Stimulated activated CD4-positive, alpha-beta T cell treated with anti-CD3 and anti-CD28 coated beads, Interleukin-12 subunit alpha, Interleukin-12 subunit beta, amount 100 ng/mL, for 48 hours (primary cell): ENCODE data around the gene CADM1.

ENCODE experiments used
- DNase-seq, 3 donors: peaks; one replicate each; pipeline ENCODE4 v3.0.0-alpha.2; 2020; ENCODE audit warnings: low read depth in 2 of 3, low spot score in 1 of 3

Gene CADM1

DNA sequence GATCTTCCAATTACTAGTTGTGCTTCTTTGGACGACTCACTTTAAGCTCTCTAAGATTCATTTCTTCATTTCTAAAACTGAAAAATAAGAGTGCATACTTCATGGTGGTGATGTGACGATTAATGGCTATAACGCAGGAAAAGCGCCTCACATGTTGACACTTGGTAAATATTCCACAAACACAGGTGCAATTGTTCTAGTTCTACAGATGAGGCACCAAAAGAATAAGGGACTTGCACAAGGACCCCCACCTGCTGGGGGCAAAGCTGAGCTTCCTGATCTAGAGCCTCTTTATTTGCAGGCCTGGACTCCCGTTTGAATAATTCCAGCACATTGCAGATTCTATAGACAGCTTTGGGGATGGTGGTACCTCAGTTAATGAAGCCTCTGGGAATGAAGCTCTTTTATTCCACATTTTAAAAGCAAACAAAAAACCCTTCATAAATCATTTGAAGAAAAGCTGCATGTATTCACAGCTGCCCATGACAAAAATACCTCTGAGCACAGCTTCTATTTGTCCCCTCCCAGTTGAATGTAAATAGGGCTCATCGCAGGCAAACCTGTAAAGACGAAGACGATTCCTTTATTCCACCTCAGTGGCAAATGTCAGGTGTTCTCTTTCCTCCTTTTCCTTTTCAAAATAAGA is 14.9 kb upstream of the CADM1 start:
- DNase-seq: no peak

DNA sequence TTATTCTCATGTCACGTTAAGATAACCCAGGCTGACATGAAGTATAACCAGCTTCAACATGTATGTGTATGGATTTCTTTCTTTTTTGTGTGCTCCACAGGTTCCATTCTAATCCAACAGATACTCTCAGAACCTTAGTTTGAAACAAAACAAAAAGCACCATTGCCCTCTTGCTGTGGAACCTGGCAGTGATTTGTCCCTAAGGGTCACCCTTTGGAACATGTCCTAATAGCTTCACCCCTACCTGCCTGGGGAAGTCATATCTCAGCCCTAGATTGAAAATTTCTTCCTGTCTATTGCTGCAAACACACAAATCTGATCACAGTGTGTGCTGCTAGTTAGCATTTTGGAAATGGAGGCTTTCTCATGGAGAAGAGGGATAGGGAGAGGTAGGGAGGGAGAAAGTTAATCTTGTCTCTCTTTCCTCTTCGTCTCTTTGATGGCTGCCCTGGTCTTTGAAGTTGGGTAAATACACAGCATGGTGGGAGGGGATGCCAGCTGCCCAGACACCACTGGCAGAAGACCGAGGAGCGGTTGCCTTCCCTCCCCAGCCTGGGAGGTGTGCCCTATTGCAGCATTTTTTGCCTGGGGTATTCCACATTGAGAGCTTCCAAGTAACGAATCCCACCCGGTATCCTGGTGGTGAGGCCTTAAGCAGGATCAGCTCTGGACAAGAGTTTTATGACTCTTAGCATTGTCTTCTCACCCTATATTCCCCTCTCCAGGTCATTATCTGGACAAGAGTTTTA is 11.6 kb upstream of the CADM1 start:
- DNase-seq: no peak

DNA sequence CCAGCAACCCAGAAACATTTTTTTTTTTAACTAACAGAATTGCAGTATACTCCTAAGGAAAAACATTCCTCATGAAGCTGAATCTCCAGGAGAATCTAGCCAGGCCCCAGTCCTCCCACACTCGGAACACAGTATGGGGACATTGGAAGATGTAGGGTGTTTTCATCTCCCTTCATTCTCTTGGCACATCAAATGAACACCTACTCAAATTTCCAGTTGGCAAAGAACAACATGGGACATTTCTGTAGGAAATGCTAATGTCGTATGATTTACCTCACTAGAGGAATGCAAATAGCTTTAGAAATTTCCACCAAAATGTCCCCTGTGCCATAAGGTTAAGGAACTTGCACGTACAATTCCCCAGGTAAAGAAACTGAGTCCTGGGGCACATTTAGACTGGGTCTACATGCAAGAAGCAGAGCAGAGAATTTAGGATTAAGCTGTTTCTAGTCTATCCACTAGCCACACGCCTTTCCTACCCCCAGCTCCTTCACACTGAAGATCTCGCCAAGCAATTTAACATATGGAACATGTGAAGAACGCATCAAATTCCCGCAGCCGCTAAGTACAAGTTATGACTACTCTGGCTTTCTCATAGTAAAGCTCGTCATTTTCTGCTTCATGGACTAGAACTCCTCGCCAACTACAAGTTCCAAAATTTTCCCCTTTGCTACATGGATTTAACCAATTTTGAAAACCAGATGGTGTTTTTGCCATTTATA is 2.9 kb upstream of the CADM1 start:
- no peak for DNase-seq

DNA sequence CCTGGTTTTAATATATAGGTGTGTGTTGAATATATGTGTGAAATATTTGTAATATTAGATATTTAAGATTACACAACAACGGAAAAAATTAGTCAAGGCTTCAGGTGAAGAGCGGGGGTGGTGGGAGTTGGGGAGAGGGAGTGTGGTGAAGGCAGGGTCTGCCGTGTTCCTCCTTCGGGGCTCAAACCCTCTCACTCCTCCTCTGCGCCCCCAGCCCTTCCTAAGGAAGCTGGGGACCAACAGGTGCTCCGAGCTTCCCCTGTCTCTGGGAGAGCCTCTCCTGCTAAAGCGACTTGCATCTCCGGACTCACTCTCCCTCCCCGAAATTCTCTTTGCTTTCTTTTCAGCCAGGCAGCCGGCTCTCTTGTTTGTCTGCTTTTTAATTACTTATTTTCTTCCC is 960 bp upstream of the CADM1 start:
- no peak for DNase-seq

DNA sequence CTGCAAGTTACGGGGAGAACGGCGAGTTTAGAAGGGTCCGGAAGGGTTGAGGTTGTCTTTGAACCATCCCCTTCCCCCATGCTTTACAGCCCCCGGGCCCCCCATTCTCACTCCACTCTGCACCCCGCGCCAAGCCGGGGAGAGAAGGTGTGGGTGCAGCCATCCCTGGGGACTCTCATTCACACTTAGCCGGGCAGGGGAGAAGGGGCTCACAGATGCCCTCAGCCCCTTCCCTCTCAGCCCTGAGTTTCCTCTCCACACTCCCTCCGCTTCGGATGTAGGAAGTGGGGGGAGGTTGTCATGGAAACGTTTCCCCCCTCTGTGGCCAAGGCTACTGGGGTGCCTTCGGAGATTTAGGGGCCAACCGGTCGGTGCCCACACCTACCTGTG is 334 bp downstream of the CADM1 start:
- DNase-seq: no peak

DNA sequence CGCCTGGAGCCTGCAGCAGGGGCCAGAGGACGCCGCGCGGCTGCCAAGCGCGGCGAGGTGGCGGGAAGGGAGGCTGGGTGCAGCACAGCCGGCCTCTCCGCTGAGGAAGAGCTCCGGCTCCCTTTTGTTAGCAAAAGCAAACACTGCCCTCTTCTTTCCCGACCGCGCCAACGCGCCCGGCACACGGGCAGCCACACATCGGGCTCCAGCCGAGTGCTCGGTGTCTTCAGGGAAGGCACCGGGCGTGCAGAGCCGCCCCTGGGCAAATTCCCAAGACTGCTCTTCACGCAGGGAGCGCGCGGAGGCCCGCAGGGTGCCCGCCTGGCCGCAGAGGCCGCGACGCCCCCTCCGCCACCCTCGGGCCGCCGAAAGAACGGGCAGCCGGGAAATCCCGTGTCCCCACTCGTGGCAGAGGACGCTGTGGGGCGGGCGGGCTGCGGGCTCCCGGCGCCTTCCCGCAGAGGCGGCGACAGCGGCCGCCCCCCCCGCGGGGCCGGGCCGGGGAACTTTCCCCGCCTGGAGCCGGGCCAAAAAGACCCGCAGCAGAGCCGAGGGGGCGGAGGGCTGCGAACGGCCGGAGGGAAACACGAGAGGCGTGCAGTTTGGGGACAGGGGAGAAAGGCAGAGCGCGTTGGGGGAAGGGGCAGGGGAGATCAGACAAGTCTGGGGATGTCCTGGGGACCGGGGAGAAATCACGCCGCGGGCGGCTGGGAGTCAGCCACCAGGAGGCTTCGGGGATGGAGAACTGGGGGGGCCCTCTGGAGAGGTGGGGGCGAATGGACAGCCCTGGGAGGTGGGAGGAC is 931 bp downstream of the CADM1 start:
- DNase-seq: no peak

DNA sequence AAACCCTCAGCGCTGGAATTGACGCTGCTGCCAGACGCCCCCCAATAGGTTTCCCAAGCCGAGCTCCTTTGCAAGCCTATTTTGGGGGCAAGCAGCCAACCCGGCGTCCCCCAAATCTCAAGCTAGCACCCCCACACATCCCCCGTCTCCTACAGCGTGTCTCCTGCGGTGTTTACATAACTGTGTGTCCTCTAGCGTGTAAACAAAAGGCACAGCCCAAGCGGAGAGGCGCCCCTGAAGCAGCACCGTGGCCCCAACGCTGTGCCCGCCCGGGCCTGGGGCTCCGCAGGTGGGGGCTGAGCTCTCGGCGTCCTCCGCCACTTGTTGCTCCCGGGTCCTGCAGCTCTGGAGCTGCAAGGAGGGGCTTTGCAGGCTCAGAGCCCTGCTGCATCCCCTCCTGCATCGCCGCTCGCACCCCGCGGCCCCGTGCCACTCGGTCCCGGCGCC is 1.6 kb downstream of the CADM1 start:
- no peak for DNase-seq

DNA sequence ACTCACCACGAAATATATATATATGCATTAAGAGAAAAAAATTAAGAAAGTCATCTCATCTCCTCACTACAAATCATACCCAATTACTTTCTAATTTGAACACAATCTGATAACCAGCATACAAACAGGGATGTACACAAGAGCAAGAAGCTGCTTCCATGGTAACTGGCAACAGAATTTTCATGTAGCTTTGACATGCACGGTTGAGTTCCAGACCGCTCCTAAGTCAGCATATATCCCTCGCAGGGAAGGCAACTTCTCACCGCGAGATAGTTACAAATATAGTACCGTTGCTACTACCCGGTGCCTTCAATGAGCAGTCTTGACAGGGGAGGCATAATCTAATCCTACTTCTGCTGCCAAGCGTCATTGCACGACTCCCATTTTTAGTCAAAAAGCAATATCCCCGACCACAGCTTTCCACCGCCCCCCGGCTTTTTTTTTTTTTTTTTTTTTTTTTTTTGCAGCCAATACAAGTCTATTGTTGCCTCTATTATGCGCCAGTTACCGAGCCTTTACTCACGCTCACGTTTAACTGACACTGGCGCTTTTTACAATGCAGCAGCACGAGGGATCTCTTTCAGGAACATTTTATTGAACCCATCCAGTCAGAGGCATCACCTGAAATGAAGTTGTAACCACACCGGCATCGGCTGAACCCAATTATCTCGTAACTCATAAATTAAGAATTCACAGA is 2.2 kb downstream of the CADM1 start:
- no peak for DNase-seq

DNA sequence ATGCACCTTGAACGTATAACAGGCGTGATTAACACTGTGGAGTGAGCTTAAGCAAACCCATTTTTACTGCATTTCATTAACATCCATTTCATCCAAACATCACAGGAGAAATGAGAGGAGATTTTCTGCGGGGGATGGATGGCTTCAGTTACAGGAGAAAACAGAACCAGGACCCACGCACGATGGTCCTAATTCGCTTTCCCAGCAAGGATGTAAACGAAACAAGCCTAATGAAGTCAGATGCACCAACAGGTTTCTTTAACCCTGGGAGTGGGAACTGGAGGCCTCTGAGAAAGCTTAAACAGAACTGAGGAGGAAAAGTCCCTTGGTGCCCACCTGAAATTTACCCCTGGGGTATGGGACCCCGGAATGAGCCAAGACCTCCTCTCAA is 2.7 kb downstream of the CADM1 start:
- DNase-seq: no peak

DNA sequence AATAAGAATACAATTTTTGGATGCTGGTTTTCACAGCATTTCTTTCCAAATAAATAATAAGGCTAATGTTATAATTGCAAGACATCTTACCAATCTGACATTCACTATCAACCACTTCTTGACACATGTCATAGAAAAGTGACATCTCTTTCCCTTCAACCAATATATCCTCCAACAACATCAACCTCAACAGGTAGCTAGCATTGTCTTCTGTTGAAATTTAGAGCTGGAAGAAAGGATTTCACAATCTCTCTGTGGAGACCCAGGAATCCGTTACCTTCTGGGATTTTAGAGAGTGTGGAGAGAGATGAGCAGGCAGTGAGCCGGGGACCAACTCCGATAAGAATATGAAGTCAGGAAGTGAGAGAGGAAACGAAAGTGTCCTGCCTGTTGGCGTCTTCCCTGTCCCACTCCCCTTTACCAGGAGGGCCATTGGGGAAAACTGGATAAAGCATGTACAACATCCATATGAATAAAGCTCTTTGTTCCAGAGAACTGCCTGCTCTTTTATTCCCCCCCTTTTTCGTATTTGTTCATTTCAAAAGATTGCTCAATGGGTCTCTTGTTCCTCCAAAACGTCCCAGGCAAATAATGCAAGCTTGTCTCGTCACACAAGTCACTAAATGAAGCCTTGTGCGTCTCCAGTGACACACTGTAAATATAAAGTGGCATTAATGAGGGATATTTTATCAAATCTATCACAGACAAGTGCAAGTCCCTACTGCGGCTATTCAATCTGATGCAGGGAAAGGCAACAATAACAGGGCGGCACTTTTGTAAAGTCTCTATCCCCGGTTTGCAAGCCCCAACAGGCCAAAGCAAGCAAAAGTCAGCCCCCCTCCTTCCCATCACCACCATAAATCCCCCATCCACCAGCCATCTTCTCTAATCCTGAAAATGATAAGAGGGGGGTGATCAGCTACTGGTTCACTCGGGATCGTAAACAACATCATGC is 3.4 kb downstream of the CADM1 start:
- DNase-seq: no peak

DNA sequence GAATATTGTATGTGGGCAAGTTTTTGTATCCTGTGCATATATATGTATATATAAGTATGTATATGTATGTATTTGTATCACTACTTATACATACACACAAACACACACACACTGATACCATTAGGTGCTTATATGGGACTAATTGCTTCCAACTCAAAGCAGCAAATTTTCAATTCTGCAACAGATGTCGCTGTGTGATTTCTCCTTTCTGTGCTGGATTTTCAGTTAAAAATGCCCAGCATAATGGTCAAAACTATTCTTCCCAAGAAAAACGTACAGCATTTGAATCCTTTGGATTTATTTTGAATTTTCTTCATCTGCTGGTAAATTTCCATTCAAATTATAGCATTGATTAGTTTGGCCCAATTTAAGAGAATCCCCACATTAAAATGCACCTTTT is 4.3 kb downstream of the CADM1 start:
- DNase-seq: no peak

DNA sequence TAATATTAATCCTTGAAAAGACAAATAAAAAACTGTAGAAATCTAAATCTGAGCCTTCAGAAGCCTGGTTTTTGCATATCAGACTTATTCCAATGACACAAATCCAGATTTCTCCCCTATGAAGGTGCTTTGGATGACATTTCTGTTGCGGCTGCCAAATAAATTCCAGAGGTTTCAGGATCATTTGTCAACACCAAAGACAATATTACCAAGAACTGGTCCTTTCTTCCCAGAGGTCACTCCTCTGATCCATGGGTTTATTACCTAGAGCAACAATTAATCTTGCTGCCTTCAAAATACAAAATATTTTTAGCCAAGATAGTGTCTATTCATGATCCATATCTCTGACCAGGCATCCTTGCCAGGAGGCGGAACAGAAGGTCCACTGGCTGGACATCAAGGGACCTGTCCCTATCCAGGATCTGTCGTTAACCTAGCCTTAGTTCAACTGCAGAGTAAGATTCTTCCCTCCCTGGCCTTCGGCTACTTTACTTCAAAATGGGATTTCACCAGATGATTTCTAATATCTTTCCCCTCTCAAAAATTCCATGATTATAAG is 4.9 kb downstream of the CADM1 start:
- no peak for DNase-seq

DNA sequence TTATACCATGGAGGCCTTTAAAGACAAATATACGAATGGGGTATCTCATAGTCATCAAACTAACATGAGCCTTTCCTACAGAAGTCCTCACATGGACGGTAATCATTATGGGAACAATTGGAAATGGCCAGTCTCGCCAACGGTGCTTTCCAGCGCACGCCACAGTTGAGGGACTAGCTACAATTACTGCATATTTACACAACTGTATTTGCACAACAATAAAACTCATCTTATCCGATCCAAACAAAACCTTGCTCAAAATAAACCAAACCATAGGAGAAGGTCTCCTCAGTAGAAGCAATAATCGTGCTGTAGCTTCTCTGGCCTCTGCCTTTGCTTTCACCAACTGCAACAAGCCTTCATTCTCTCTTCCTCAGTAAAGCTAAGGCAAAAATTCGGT is 5.9 kb downstream of the CADM1 start:
- DNase-seq: no peak

DNA sequence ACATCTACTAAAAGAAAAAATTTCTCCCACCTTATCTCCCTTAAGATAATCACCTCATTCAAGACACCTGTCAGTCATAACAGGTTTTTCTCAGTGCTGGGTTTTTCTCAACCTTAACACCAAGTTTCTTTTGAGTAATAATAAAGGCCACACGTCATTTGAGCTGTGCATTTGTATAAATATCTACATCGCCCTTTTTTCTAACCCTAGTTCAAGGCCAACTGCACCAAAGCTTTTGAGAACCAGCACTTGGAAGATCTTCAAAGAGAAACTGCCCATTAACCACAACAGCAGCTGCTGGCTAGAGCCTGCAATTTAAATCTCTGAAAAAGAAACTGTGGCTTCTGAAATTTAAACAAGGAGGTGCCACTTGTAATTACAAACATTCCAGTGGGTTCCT is 6.9 kb downstream of the CADM1 start:
- no peak for DNase-seq

DNA sequence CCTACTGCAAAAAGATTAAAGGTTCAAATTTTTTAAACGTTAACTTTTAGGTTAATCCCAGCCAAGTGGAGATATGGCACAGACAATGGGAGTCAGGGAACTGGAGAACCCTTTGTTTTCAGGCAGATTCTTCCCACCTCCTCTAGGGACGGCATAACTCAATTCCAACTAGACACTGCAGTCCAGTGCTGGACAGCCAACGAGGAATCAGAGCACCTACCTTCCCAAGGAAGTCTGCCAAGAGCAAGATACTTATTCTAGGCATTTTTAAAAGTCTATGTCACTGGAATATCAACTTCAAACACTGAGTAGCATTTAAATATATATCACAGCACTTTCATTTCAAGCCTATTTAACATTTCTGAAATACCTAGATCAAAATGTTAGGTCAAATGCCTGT is 7.3 kb downstream of the CADM1 start:
- DNase-seq: no peak

DNA sequence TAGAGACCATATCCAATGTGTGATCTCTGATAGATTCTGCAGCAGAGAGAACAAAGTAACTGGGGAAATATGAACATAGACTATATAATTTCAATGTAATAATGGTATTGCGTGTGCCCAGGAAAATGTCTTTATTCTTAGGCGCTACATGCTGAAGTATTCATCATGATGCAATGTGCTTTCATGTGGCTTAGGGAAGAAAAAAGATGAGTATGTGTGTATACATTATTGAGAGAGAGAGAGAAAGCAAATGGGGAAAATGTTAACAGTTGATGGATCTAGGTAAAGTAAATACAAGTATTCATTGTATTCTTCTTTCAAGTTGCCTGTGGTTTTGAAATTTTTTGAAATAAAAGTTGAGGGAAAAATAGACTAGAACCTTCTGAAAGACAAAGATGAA is 10.3 kb downstream of the CADM1 start:
- DNase-seq: no peak

DNA sequence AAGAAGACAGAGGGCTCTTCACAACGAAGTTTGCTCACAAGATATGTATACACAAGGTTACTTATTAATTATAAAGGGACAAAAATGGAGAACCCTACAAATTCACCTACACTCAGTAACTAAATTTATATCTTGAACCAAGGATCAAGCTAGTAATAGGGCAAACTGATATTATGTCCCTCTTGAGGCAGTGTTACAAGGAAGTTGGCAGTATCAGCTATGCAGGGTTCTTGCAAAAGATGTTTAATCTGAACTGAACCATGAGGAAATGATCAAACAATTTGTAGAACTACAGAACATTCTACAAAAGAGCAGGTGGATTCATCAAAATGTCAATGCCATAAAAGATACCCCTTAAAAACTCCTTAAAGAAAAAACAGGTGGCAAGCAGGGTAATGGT is 10.7 kb downstream of the CADM1 start:
- DNase-seq: no peak

DNA sequence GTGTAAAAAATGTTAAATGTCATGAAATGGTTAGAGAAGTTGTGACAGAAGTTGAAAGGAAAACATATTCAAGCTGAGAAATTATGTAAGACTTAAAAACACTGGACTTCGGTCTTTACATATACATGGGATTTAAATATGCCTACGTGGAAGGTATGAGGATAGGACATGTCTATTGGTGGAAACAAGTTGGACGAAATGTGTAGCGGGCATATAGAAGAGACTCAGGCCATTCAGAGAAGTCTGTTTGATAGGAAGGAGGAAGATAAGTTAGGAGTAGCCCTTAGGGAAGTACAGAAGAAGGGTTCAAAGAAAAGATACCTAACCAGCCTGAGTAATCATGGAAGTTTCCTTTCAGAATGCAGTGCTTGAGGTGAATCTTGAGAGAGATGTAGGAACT is 14.7 kb downstream of the CADM1 start:
- DNase-seq: no peak

DNA sequence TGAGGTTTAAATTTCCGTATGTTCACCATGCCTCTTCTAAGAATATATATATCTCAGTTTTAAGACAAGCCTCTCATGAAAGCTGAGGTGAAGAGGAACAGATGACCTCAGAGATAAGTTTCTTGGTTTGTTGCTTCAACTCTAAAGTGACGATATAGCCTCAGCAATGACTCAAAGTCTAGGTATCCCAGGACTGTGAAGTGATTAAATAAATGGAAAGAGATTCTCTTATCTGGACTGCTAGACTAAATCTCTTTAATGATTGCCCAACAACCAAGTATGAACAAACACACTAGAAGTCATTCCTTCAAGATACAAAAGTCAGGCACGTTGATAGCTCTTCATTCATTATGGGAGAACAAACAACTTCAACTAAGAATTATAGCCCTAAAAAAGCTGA is 15.3 kb downstream of the CADM1 start:
- DNase-seq: no peak

DNA sequence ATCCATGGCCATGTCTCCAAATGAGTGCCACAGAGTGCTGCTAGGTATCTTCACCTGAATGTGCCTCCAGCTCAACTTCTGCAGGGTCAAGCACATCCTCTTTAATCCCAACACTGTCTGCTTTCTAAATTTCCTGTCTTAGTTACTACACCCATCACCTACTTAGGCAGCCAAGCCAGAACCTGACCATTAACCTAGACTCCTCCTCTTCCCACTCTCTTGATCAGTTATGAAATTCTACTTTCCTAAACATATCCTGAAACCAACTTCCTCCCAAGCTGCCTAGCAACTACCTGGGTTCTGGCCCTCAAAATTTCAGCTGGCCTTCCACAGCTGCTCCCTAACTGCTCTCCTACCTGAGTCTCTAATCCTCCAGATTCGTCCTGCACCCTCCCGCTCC is 22.7 kb downstream of the CADM1 start:
- DNase-seq: no peak
